Thyroid gland (tissue), 4 donors: ENCODE measurements around the gene NR3C1. TPM values are rescaled to one million over a fixed set of nuclear protein-coding genes. Genes with fewer than 3 reads are reported as not detected.

Source experiments
- DNase-seq, 2 donors: peaks; one replicate each; pipeline ENCODE4 v3.0.0-alpha.2; 2019
- H3K27ac ChIP-seq, 3 donors: fragments of 200-600 bp; sonication (generic); 1 replicate in 2 of 3; 2 replicates in 1 of 3; pipeline ENCODE4 v1.5.1; 2016 to 2019; ENCODE audit warnings: mild to moderate bottlenecking in 1 of 3, moderate library complexity in 1 of 3
- H3K27me3 ChIP-seq: fragments of 200-600 bp; sonication (generic); one replicate; pipeline ENCODE4 v1.5.1; 2019
- H3K36me3 ChIP-seq, 2 donors: fragments of 200-600 bp; sonication (generic); one replicate each; pipeline ENCODE4 v1.5.1; 2016 to 2019
- H3K4me1 ChIP-seq, 2 donors: fragments of 200-600 bp; sonication (generic); one replicate each; pipeline ENCODE4 v1.5.1; 2017 to 2019
- H3K4me3 ChIP-seq, 3 donors: fragments of 200-600 bp; sonication (generic); replicated peaks in 1 of 3; 1 replicate in 2 of 3; 2 replicates in 1 of 3; pipeline ENCODE4 v1.5.1; 2016; ENCODE audit warnings: mild to moderate bottlenecking in 1 of 3
- H3K9me3 ChIP-seq: fragments of 200-600 bp; sonication (generic); one replicate; pipeline ENCODE4 v1.5.1; 2017
- POLR2A ChIP-seq, 2 donors: fragments of 450-650 bp; IDR thresholded peaks; one replicate each; pipeline ENCODE4 v1.6.1; 2017; ENCODE audit warnings: antibody characterized with exemption in 2 of 2, mild to moderate bottlenecking in 2 of 2, moderate library complexity in 1 of 2
- WGBS, 2 donors: methylation state at CpG; one replicate each; pipeline ENCODE4 v1.1.5; 2017; 5-methylcytosine and 5-hydroxymethylcytosine counted together
- intact Hi-C: fragments of 100-400 bp; cut with DNase I; formaldehyde crosslinking; loops from one replicate; pipeline ENCODE4 v1.15.1; 2023
- total RNA-seq, 4 donors: library from RNA; depleted of rRNA; stranded (reverse); fragments of >200 nt; gene quantifications; one replicate each; pipeline ENCODE4 v1.2.3, GENCODE V29; 2016
- TF ChIP-seq, protein P1 (sequence below), 6 experiments: fragments of 200-600 bp in 3 of 6; fragments of 450-650 bp in 3 of 6; sonication (generic) in 3 of 6; IDR thresholded peaks; one replicate each; pipeline ENCODE4 v1.5.1; 2016 to 2019; ENCODE audit warnings: antibody characterized with exemption in 6 of 6, mild to moderate bottlenecking in 2 of 6, inconsistent platforms in 1 of 6, moderate library complexity in 1 of 6

The NR3C1 gene
- total RNA-seq, 4 donors from 2014 or later: 59.4 to 67.7 (median 65.3) TPM

- Histone ChIP-seq H3K4me3 (no peak overlapping the region), H3K4me1 (peaks cover 29 to 60% of the 10 kb centered on the region in 2 donors), H3K27me3 (no peaks in the 10 kb centered on the region), H3K36me3 (no peaks in the 10 kb centered on the region), H3K9me3 (no peaks in the 10 kb centered on the region), H3K27ac (no peak overlapping the region)
- WGBS, 2 donors: 70 to 81% methylated on average over 2 of the region's 2 CpGs
- intact Hi-C loops: no loop called here
- no peak for TF ChIP-seq POLR2A (IDR thresholded peaks at IDR 0.05)
- TF ChIP-seq, protein P1, sequence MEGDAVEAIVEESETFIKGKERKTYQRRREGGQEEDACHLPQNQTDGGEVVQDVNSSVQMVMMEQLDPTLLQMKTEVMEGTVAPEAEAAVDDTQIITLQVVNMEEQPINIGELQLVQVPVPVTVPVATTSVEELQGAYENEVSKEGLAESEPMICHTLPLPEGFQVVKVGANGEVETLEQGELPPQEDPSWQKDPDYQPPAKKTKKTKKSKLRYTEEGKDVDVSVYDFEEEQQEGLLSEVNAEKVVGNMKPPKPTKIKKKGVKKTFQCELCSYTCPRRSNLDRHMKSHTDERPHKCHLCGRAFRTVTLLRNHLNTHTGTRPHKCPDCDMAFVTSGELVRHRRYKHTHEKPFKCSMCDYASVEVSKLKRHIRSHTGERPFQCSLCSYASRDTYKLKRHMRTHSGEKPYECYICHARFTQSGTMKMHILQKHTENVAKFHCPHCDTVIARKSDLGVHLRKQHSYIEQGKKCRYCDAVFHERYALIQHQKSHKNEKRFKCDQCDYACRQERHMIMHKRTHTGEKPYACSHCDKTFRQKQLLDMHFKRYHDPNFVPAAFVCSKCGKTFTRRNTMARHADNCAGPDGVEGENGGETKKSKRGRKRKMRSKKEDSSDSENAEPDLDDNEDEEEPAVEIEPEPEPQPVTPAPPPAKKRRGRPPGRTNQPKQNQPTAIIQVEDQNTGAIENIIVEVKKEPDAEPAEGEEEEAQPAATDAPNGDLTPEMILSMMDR (IDR thresholded peaks at IDR 0.05): no peak
- DNase-seq: no peak
Observed at GRCh38 chr5:143398053-143398355, 5.5 kb downstream of the NR3C1 start.

DNA sequence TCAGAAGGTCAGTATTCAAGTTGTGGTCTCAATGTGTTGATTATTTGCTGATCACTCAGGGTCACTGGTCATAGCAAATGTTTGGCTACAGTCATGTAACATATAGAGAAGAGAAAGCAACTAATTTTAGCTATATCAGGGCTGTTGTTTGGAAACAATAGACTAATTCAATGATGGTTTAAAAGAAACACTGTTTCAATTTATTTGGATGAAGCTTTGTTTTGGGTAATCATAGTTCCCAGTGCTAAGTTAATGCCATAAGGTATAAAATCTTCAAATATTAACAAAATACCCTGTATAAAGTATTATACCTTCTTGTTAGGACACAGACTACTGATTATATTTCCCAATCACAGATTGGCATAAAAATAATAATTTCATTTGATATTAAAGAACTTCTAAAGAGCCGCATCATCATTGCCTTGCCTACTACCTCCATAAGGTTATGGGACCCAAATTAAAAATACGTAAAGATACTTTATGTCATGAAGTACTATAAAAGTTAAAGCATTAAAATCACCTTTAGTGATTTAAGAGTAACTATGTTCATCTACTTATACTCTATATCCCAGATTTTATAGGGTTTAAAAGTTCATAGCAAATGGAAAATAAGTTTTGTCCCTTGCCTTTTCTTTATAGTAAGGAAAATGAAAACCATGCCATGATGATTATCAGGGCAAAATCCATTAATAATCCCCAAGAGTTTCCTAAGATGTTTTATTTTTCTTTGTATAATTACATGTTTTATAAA is 6.0 kb downstream of the NR3C1 start:
- H3K36me3 ChIP-seq: no peaks in the 10 kb centered on the region
- H3K4me1 ChIP-seq: peaks cover 29 to 60% of the 10 kb centered on the region in 2 donors
- intact Hi-C loops: no loop called here
- no peak for DNase-seq
- no peak overlapping the region for H3K4me3 ChIP-seq
- no peak overlapping the region for H3K27ac ChIP-seq
- no peaks in the 10 kb centered on the region for H3K9me3 ChIP-seq
- 87 to 91% methylated on average over 2 of the region's 2 CpGs for WGBS, 2 donors
- no peak for TF ChIP-seq POLR2A (IDR thresholded peaks at IDR 0.05)
- TF ChIP-seq, protein P1 (IDR thresholded peaks at IDR 0.05): no peak
- no peaks in the 10 kb centered on the region for H3K27me3 ChIP-seq

DNA sequence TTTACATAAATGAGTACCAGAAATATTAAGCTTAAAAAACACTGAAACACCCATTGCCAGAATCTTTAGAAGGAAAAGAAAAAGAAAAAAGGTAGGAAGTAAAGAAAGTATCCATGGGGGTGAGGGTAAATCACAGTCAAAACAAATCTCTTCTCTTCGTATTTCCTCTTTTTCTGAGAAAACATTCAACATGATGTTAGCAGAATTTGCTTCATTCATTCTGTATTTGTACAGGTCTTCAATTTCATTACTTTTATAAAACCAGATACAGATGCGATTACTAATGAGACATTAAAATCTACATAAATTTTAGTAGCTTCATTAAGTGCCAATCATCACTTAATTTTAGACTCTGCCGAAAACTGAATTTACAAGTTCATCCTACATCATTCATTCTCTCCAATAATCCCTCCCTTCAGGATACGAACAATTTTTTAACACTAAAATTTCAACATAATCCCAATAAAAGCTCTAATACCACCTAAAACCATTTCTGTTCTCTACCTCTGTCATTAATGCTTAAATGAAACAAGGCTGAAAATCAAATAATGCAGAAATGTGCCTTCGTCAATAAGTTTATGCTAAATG is 7.0 kb downstream of the NR3C1 start:
- Histone ChIP-seq H3K9me3 (no peaks in the 10 kb centered on the region), H3K27me3 (no peaks in the 10 kb centered on the region), H3K4me3 (no peak overlapping the region), H3K36me3 (no peaks in the 10 kb centered on the region), H3K4me1 (peaks cover 34 to 58% of the 10 kb centered on the region in 2 donors), H3K27ac (no peak overlapping the region)
- TF ChIP-seq, protein P1 (IDR thresholded peaks at IDR 0.05): no peak
- no peak for TF ChIP-seq POLR2A (IDR thresholded peaks at IDR 0.05)
- WGBS, 2 donors: 71 to 73% methylated on average over 5 of the region's 5 CpGs
- intact Hi-C loops: no loop called here
- no peak for DNase-seq

GRCh38 chr5:143395638-143396352 is 7.7 kb downstream of the NR3C1 start:
- intact Hi-C loops: no loop called here
- DNase-seq: no peak

More at GRCh38 chr5:143395638-143396352, 7.7 kb downstream of the NR3C1 start:
- Histone ChIP-seq H3K4me3 (no peak overlapping the region), H3K9me3 (no peaks in the 10 kb centered on the region), H3K4me1 (peaks cover 34 to 58% of the 10 kb centered on the region in 2 donors), H3K27ac (no peak overlapping the region), H3K27me3 (no peaks in the 10 kb centered on the region), H3K36me3 (no peaks in the 10 kb centered on the region)
- TF ChIP-seq POLR2A (IDR thresholded peaks at IDR 0.05): no peak
- TF ChIP-seq, protein P1 (IDR thresholded peaks at IDR 0.05): no peak
- WGBS, 2 donors: 73 to 75% methylated on average over 2 of the region's 2 CpGs
